GM12878 (cell line): ENCODE measurements around the gene KRTAP3-2. TPM values are rescaled to one million over a fixed set of nuclear protein-coding genes. Genes with fewer than 3 reads are reported as not detected.

Experiments
- LARP7 ChIP-seq: fragments of 450-650 bp; IDR thresholded peaks from 2 replicates; pipeline ENCODE4 v1.6.1; 2017; ENCODE audit warnings: mild to moderate bottlenecking
- NR2C2 ChIP-seq: IDR thresholded peaks from 2 replicates; pipeline ENCODE4 v1.6.1; 2011; ENCODE audit warnings: borderline replicate concordance, low read depth; ENCODE audit not compliant: control insufficient read depth, insufficient read length
- RFX5 ChIP-seq: IDR thresholded peaks from 2 replicates; pipeline ENCODE4 v1.6.1; 2011; ENCODE audit warnings: low read depth, low read length, improper control_type of control experiment
- SIN3A ChIP-seq: IDR thresholded peaks from 2 replicates; pipeline ENCODE4 v1.6.1; 2012; ENCODE audit warnings: low read depth, low read length, improper control_type of control experiment
- SUZ12 ChIP-seq: fragments of 200-600 bp; sonication (generic); IDR thresholded peaks from one replicate; pipeline ENCODE4 v1.6.1; 2018; ENCODE audit warnings: antibody characterized with exemption, mild to moderate bottlenecking; ENCODE audit not compliant: unreplicated experiment
- polyA plus RNA-seq, 11 experiments: library from polyadenylated mRNA; depleted of rRNA in 4 of 11; unstranded in 6 of 11; stranded (reverse) in 5 of 11; fragments of >200 nt; fragmentation: Nextera tagmentation in 4 of 11; fragmentation: Illumina TruSeq in 1 of 11; extraction: Ambion mirVana in 4 of 11; extraction: Trizol in 1 of 11; gene quantifications; 1 replicate in 1 of 11; 2 replicates in 10 of 11; pipeline versions ENCODE4 v1.2.1 to v1.2.3, GENCODE V29; 2011 to 2016; ENCODE audit warnings: inconsistent platforms in 2 of 11, missing spikeins in 2 of 11, low read depth in 1 of 11
- total RNA-seq, 4 experiments: library from RNA; depleted of rRNA in 3 of 4; stranded (reverse); fragments of >200 nt in 3 of 4; fragmentation: Illumina TruSeq in 1 of 4; extraction: Trizol in 1 of 4; gene quantifications; 2 replicates each; pipeline versions ENCODE4 v1.2.1 to v1.2.3, GENCODE V29; 2013 to 2021
- TF ChIP-seq, protein P1 (sequence below): IDR thresholded peaks from 2 replicates; pipeline ENCODE4 v1.6.1; 2012; ENCODE audit warnings: improper control_type of control experiment, low read depth, low read length; ENCODE audit not compliant: insufficient replicate concordance
- TF ChIP-seq, protein P2 (sequence below): fragments of 450-650 bp; conservative IDR thresholded peaks from 2 replicates; pipeline ENCODE4 v1.6.1; 2017; ENCODE audit warnings: mild to moderate bottlenecking, moderate library complexity
- TF ChIP-seq, protein P3 (sequence below): IDR thresholded peaks from 2 replicates; pipeline ENCODE4 v1.6.1; 2011; ENCODE audit warnings: mild to moderate bottlenecking, low read depth, low read length, moderate library complexity; ENCODE audit not compliant: insufficient replicate concordance

Gene KRTAP3-2
- total and polyA plus RNA-seq, 10 of the 15 experiments (the other 5 are each of a cell fraction or from before 2014, with no cell fraction given) = not detected

DNA sequence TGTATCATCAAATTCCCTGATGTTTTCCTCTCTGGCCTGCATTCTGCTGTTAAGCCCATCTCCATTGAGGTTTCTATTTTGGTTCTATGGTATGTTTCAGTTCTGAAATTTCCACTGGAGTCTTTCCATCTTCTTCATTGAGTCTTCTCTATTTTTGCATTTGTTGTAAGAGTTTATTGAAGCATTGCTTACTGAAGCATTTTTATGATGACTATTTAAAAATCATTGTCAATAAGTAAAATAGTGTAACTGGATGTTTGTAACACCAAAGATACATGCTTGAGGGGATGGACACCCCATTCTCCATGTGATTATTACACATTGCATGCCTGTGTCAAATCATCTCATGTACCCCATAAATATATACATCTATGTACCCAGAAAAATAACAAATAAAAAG, 24.2 kb downstream of the KRTAP3-2 start (continued):
- TF ChIP-seq LARP7 (no peak), NR2C2 (no peak), SIN3A (no peak), RFX5 (no peak), SUZ12 (no peak)
- TF ChIP-seq, protein P1, sequence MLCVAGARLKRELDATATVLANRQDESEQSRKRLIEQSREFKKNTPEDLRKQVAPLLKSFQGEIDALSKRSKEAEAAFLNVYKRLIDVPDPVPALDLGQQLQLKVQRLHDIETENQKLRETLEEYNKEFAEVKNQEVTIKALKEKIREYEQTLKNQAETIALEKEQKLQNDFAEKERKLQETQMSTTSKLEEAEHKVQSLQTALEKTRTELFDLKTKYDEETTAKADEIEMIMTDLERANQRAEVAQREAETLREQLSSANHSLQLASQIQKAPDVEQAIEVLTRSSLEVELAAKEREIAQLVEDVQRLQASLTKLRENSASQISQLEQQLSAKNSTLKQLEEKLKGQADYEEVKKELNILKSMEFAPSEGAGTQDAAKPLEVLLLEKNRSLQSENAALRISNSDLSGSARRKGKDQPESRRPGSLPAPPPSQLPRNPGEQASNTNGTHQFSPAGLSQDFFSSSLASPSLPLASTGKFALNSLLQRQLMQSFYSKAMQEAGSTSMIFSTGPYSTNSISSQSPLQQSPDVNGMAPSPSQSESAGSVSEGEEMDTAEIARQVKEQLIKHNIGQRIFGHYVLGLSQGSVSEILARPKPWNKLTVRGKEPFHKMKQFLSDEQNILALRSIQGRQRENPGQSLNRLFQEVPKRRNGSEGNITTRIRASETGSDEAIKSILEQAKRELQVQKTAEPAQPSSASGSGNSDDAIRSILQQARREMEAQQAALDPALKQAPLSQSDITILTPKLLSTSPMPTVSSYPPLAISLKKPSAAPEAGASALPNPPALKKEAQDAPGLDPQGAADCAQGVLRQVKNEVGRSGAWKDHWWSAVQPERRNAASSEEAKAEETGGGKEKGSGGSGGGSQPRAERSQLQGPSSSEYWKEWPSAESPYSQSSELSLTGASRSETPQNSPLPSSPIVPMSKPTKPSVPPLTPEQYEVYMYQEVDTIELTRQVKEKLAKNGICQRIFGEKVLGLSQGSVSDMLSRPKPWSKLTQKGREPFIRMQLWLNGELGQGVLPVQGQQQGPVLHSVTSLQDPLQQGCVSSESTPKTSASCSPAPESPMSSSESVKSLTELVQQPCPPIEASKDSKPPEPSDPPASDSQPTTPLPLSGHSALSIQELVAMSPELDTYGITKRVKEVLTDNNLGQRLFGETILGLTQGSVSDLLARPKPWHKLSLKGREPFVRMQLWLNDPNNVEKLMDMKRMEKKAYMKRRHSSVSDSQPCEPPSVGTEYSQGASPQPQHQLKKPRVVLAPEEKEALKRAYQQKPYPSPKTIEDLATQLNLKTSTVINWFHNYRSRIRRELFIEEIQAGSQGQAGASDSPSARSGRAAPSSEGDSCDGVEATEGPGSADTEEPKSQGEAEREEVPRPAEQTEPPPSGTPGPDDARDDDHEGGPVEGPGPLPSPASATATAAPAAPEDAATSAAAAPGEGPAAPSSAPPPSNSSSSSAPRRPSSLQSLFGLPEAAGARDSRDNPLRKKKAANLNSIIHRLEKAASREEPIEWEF = no peak
- TF ChIP-seq, protein P2, sequence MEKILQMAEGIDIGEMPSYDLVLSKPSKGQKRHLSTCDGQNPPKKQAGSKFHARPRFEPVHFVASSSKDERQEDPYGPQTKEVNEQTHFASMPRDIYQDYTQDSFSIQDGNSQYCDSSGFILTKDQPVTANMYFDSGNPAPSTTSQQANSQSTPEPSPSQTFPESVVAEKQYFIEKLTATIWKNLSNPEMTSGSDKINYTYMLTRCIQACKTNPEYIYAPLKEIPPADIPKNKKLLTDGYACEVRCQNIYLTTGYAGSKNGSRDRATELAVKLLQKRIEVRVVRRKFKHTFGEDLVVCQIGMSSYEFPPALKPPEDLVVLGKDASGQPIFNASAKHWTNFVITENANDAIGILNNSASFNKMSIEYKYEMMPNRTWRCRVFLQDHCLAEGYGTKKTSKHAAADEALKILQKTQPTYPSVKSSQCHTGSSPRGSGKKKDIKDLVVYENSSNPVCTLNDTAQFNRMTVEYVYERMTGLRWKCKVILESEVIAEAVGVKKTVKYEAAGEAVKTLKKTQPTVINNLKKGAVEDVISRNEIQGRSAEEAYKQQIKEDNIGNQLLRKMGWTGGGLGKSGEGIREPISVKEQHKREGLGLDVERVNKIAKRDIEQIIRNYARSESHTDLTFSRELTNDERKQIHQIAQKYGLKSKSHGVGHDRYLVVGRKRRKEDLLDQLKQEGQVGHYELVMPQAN = no peak
- TF ChIP-seq, protein P3, sequence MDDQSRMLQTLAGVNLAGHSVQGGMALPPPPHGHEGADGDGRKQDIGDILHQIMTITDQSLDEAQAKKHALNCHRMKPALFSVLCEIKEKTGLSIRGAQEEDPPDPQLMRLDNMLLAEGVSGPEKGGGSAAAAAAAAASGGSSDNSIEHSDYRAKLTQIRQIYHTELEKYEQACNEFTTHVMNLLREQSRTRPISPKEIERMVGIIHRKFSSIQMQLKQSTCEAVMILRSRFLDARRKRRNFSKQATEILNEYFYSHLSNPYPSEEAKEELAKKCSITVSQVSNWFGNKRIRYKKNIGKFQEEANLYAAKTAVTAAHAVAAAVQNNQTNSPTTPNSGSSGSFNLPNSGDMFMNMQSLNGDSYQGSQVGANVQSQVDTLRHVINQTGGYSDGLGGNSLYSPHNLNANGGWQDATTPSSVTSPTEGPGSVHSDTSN = no peak
